GM19193 (cell line): ENCODE data around the gene CLCA4.

Experiments
- POLR2A ChIP-seq: IDR thresholded peaks from 4 replicates; pipeline ENCODE4 v1.6.1; 2011; ENCODE audit not compliant: insufficient read depth, insufficient read length; ENCODE audit errors: extremely low read depth

The CLCA4 gene

GRCh38 chr1:86522240-86522639 lies 24.6 kb upstream of the CLCA4 start:
- no peak for TF ChIP-seq POLR2A

GRCh38 chr1:86523670-86524354 lies 23.1 kb upstream of the CLCA4 start:
- no peak for TF ChIP-seq POLR2A

- no peak for TF ChIP-seq POLR2A
Observed at GRCh38 chr1:86527306-86527705, 19.6 kb upstream of the CLCA4 start.

GRCh38 chr1:86530211-86530845 lies 16.6 kb upstream of the CLCA4 start:
- no peak for TF ChIP-seq POLR2A

GRCh38 chr1:86537928-86538695 lies 8.8 kb upstream of the CLCA4 start:
- TF ChIP-seq POLR2A = no peak

GRCh38 chr1:86538775-86539174 lies 8.1 kb upstream of the CLCA4 start:
- no peak for TF ChIP-seq POLR2A

- TF ChIP-seq POLR2A = no peak
Observed at GRCh38 chr1:86541859-86542258, 5.0 kb upstream of the CLCA4 start.

GRCh38 chr1:86542631-86543030 lies 4.2 kb upstream of the CLCA4 start:
- TF ChIP-seq POLR2A = no peak

GRCh38 chr1:86548839-86549238 lies 2.0 kb downstream of the CLCA4 start:
- TF ChIP-seq POLR2A = no peak

- no peak for TF ChIP-seq POLR2A
Observed at GRCh38 chr1:86551305-86551704, 4.4 kb downstream of the CLCA4 start.

GRCh38 chr1:86552376-86552775 lies 5.5 kb downstream of the CLCA4 start:
- no peak for TF ChIP-seq POLR2A

- no peak for TF ChIP-seq POLR2A
Observed at GRCh38 chr1:86557739-86558138, 10.9 kb downstream of the CLCA4 start.

GRCh38 chr1:86563849-86564248 lies 17.0 kb downstream of the CLCA4 start:
- no peak for TF ChIP-seq POLR2A

GRCh38 chr1:86567341-86567740 lies 20.5 kb downstream of the CLCA4 start:
- no peak for TF ChIP-seq POLR2A

GRCh38 chr1:86567878-86568277 lies 21.0 kb downstream of the CLCA4 start:
- TF ChIP-seq POLR2A = no peak
